Motor neuron (in vitro differentiated cells): ENCODE data around the gene TGM3. TPM values are rescaled to one million over a fixed set of nuclear protein-coding genes. Genes with fewer than 3 reads are reported as not detected.

Experiments
- ATAC-seq, 8 experiments: fragments of 200-7000 bp; cut with Tn5 transposase; replicated peaks in 6 of 8; 2 replicates each; pipeline ENCODE4 v1.8.0; 2021; ENCODE audit warnings: mild to moderate bottlenecking in 8 of 8, moderate library complexity in 8 of 8
- H3K27ac ChIP-seq, 2 donors: fragments of 250-450 bp; sonication (Bioruptor Pico); 2 replicates each; pipeline ENCODE4 v1.9.0; 2021; ENCODE audit warnings: antibody characterized with exemption in 2 of 2, mild to moderate bottlenecking in 2 of 2, moderate library complexity in 1 of 2
- H3K4me1 ChIP-seq, 2 donors: fragments of 250-450 bp; sonication (Bioruptor Pico); replicated peaks in 1 of 2; 2 replicates each; pipeline ENCODE4 v1.6.1; 2021; ENCODE audit warnings: antibody characterized with exemption in 2 of 2, mild to moderate bottlenecking in 2 of 2, moderate library complexity in 1 of 2
- H3K4me3 ChIP-seq, 5 donors: fragments of 250-450 bp; sonication (Bioruptor Pico); 2 replicates each; pipeline ENCODE4 v1.9.0; 2021; ENCODE audit warnings: antibody characterized with exemption in 5 of 5, mild to moderate bottlenecking in 5 of 5, moderate library complexity in 4 of 5
- WGBS, 10 experiments: fragments of 450-650 bp; shearing (Covaris generic); methylation state at CpG; one replicate each; pipeline ENCODE4 v1.0.0; 2022; 5-methylcytosine and 5-hydroxymethylcytosine counted together
- in situ Hi-C, 9 experiments: fragments of 400-800 bp; cut with MboI; loops; one replicate each; pipeline ENCODE4 v1.15.0; 2021; ENCODE audit warnings: low sequenced_read_pairs in 9 of 9, low pct_unique_long_range_greater_than_20kb in 2 of 9; ENCODE audit not compliant: unreplicated experiment in 9 of 9
- total RNA-seq, 8 experiments: library from RNA; unstranded; fragments of 300-600 nt; gene quantifications; 2 replicates each; pipeline versions ENCODE4 v1.2.3 to v1.2.4, GENCODE V29; 2022

Gene TGM3
- total RNA-seq, 8 experiments from 2014 or later: 0.05 to 2.8 (median 0.30) TPM; not detected in 2

DNA sequence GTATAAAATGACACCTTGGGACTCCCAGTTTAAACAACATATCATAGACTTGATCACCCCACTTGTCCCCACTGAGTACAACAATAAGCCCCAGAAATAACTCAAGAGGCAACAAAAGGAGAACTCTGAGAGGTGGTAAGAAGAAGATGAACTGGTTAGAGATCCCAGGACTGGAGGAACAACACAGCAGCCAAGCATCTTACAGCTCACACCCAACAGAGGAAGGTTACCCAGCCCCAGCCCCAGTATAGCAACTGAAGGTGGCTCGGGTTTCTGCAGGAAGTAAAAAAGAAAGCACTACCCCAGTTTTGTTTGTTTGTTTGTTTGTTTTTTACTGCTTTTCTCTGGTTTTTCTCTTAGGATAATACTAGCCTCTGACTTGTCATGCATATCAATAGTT lies 67.8 kb downstream of the TGM3 start:
- in situ Hi-C loops: no loop called here
- peak in 3 of 8 experiments; percentile 68 to 74 (median 71) for ATAC-seq
- 29 to 60% methylated on average over 1 of the region's 1 CpG; no CpG with 5 or more reads in 8 of the 10 experiments for WGBS, 10 experiments

DNA sequence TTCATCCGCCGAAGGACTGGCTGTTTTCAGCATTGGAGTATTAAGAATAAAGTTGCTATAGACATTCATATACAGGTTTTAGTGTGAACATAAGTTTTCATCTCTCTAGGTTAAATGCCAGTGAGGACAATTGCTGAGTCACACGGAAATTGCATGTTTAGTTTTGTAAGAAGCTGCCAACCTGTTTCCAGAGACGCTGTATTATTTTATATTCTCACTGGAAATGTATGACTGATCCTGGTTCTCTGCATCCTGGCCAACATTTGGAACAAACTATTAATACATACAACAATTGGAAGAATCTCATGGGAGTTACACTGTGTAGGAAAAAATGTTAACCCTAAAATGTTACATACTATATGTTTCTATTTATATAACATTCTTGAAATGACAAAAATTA lies 68.2 kb downstream of the TGM3 start:
- Histone ChIP-seq H3K4me3 (no peak overlapping the region), H3K27ac (no peak overlapping the region), H3K4me1 (no peaks in the 10 kb centered on the region)
- ATAC-seq: peak in 1 of 8 experiments; percentile 33
- in situ Hi-C loops: no loop called here
- WGBS, 10 experiments: 0 to 100% (median 67%) methylated on average over 1 to 4 of the region's 4 CpGs

More for the DNA sequence above, 67.8 kb downstream of the TGM3 start:
- Histone ChIP-seq H3K4me1 (no peaks in the 10 kb centered on the region), H3K27ac (no peak overlapping the region), H3K4me3 (no peak overlapping the region)

DNA sequence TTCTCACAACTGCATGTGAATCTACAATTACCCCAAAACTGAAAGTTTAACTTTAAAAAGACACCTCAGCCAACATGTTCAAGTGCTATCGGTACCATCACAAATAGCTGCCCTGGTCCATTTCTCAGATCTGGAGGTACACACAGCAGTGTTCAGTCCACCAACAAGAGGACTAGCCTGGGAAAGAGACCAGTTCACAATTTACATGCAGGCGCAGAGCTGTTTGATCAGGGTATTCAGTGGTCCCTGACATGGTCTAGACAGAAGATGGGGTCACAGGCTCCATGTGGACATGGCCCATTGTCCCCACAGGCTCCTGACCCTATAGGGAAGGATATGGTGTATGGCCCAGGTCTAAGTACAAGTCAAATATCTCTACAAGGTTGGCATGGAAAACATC lies 69.3 kb downstream of the TGM3 start:
- 83 to 100% (median 90%) methylated on average over 1 to 2 of the region's 2 CpGs; no CpG with 5 or more reads in 5 of the 10 experiments for WGBS, 10 experiments
- no peak overlapping the region for H3K4me3 ChIP-seq
- H3K27ac ChIP-seq: no peak overlapping the region
- in situ Hi-C loops: no loop called here
- no peak for ATAC-seq
- H3K4me1 ChIP-seq: no peaks in the 10 kb centered on the region

DNA sequence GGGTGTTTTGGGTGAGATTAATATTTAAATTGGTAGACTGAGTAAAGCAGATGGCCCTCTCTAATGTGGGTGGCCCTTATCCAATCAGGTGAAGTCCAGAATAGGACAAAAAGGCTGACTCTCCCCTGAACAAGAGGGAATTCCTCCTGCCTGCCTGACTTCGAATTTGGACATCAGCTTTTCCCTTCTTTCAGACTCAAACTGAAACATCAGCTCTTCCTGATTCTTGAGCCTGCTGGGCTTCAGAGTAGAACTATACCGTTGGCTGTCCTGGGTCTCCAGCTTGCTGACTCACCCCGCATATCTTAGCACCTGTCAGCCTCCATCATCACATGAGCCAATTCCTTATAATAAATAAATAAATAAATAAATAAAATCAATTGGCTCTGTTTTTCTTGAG lies 69.9 kb downstream of the TGM3 start:
- Histone ChIP-seq H3K4me3 (no peak overlapping the region), H3K27ac (no peak overlapping the region), H3K4me1 (no peaks in the 10 kb centered on the region)
- ATAC-seq: no peak
- in situ Hi-C loops: no loop called here
- WGBS, 10 experiments: 44 to 100% (median 80%) methylated on average over 1 to 3 of the region's 3 CpGs; no CpG with 5 or more reads in 3 of the 10 experiments

DNA sequence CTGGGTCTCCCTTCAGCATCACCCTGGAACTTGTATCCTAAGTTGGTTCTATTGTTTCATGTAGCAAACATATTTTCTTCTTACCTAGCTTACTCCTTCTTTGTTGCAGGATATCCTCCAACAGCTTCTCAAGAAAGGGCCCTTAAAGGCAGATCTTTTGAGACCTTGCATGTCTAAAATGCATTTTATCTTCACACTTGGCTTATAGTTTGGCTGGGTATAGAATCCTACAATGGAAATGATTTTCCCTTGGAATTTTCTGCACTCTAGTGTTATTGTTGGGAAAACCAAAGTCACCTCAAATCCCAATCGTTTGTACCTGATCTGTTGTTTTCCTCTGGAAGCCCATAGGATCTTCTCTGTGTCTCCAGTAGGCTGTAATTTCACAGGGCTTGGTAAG lies 72.8 kb downstream of the TGM3 start:
- no peak overlapping the region for H3K4me3 ChIP-seq
- in situ Hi-C loops: no loop called here
- H3K27ac ChIP-seq: no peak overlapping the region
- H3K4me1 ChIP-seq: no peaks in the 10 kb centered on the region
- no peak for ATAC-seq
- WGBS, 10 experiments: 0 to 67% (median 0%) methylated on average over 1 of the region's 1 CpG; no CpG with 5 or more reads in 5 of the 10 experiments

DNA sequence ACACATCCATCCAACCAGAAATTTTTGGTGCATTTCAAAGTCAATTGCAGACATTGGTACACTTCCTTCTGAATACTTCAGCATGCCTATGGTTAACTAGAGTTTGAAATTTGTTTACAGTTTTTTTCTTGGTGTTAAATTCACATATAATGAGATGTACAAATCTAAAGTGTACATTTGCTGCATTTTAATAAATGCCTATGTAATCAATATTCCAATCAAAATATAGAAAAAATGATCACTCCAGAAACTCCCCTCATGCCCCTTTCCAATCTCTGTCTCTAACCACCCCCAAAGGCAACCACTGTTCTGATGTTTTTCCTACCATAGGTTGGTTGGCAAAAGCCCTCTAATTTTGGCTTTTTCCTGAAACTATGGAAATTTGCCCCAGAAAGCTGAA lies 77.3 kb downstream of the TGM3 start:
- in situ Hi-C loops: no loop called here
- no peak overlapping the region for H3K27ac ChIP-seq
- H3K4me1 ChIP-seq: no peaks in the 10 kb centered on the region
- no peak for ATAC-seq
- H3K4me3 ChIP-seq: no peak overlapping the region

DNA sequence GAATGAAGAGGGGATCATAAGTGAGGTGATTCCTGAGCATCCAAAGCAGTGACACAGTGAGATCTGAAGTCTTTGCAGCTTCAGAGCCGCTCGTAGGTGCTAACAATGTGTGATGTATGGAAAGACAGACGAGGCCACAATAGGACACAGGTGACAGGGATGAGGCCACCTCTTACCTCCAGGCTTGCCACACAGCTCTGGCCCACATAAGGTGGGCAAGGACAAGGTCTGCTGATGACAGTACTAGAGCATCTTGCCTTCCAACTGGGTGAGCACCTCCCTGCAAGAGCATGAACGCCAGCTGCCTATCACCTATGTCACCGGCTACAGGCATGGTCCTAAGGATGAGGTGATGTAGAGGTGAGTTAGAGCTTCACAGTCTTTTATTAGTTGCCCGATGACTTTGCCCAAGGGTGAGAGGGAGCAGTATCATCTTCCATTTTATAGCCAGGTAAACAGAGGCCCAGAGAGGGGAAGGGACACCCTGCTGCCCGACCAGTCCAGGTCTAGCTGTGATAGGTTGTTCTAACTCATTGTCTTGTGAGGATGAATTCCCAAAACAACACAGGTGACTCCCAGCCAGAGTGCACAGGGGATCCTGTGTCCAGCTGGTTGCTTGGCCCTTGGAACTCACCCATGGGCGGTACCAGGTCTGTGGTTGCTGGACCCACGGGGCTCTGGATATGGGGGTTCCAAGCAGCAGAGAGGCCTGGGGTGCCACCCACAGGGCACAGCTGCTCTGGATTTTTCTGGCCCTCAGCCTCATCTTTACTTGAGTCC lies 78.7 kb downstream of the TGM3 start:
- in situ Hi-C loops: no loop called here
- 0 to 100% (median 77%) methylated on average over 1 to 4 of the region's 9 CpGs; no CpG with 5 or more reads in 2 of the 10 experiments for WGBS, 10 experiments
- no peak overlapping the region for H3K27ac ChIP-seq
- no peaks in the 10 kb centered on the region for H3K4me1 ChIP-seq
- no peak overlapping the region for H3K4me3 ChIP-seq
- no peak for ATAC-seq

DNA sequence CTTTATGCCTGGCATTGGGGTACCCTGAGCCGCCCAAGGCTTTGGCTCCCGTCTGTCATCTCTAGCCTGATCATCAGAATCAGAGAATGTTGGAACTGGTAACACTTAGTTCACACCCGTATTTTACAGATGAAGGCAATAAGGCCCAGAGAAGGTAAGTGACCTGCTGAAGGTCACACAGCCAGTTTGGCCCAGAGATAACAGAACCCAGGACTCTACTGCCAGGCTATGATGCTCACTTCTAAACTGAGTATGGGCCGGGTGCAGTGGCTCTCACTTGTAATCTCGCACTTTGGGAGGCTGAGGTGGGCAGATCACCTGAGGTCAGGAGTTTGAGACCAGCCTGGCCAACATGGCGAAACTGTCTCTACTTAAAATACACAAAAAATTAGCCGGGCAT lies 83.1 kb downstream of the TGM3 start:
- Histone ChIP-seq H3K4me1 (no peaks in the 10 kb centered on the region), H3K27ac (no peak overlapping the region), H3K4me3 (no peak overlapping the region)
- 50 to 100% (median 80%) methylated on average over 2 to 3 of the region's 7 CpGs; no CpG with 5 or more reads in 3 of the 10 experiments for WGBS, 10 experiments
- no peak for ATAC-seq
- in situ Hi-C loops: no loop called here

DNA sequence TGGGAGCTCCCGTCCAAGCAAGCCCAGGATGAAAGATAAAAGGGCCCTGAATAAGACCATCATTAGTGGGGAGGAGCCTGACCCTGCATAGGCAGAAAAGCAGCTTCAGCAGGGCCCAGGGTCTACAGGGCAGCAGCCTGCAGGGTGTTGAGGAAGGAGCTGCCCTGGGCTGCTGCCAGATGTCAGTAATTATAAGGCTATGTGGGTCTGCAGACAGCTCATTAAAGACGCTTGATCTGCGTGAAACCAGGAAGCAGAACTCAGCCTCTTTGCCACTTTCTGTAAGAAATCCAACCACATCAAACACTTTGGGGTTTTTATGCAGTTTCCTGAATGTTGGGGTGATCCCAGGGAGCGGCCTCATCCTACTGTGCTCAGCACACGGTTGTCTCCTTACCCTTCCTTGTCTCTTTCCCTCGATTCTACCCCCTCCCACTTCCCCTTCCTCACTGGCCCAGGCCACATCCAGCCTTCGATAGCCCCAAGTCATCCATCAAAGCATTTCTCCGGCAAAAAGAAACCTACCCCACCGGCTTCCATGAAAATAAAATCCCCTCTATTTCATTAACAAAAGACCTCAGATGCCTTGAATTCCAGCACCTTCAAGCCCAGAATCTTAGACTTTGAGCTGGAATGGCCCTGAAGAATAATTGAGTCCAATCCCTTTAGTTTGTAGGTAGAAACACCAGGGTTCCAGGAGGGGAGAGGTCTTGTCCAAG lies 83.9 kb downstream of the TGM3 start:
- Histone ChIP-seq H3K4me3 (no peak overlapping the region), H3K4me1 (no peaks in the 10 kb centered on the region), H3K27ac (no peak overlapping the region)
- ATAC-seq: no peak
- in situ Hi-C loops: no loop called here
- WGBS, 10 experiments: 0 to 100% (median 32%) methylated on average over 1 to 5 of the region's 9 CpGs; no CpG with 5 or more reads in 4 of the 10 experiments

DNA sequence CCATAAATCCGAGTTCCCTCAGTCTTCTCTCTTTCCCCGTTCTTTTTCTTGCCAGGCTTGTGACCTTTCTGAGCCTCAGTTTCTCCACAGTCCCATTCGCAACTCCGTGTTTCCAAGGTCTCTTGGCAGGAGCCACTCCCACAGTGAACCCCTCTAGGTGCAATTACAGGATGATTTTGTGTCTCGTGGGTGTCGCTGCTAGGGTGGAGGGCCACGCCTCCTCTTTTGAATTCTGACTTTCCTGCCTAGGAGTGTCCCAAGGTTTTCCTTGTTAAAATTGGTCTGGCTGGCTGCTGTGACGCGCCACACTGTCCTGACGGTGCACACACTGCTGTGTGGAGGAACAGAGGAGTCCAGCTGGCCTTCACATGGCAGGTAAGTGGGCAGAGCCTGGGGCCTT lies 84.8 kb downstream of the TGM3 start, which contains the start of gene TGM6:
TSS of gene TGM6 (plus strand) at position 301 of the 400 bp plus-strand sequence. CDS start at position 369, 68 bp downstream.
- H3K27ac ChIP-seq: no peak within 1 kb of the TSS
- WGBS, 10 experiments: 20 to 100% (median 90%) methylated on average over 1 to 6 of the region's 10 CpGs; no CpG with 5 or more reads in 1 of the 10 experiments
- ATAC-seq: no peak
- in situ Hi-C loops: no loop called here
- no peak within 1 kb of the TSS for H3K4me3 ChIP-seq
- H3K4me1 ChIP-seq: no peaks in the 10 kb centered on the region

DNA sequence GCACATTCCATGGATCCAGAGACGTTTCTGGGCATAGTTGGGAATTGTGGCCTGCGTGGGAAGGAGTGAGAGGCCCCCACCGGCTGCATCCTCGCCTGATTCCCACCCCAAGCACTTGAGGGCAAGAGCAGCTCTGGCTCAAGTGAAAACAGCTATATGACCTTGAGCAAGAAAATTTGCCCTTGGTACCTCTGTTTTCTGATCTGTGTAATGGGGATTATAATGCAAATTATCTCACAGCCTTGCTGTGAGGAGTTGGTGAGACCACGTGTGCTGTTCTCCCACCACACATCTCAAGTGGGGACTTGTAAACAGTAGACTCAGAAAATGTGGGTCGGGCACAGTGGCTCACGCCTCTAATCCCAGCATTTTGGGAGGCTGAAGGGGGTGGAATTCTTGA lies 85.5 kb downstream of the TGM3 start:
- in situ Hi-C loops: no loop called here
- no peak overlapping the region for H3K4me3 ChIP-seq
- no peak for ATAC-seq
- H3K27ac ChIP-seq: no peak overlapping the region
- 52 to 80% (median 80%) methylated on average over 1 to 6 of the region's 7 CpGs; no CpG with 5 or more reads in 5 of the 10 experiments for WGBS, 10 experiments
- no peaks in the 10 kb centered on the region for H3K4me1 ChIP-seq

DNA sequence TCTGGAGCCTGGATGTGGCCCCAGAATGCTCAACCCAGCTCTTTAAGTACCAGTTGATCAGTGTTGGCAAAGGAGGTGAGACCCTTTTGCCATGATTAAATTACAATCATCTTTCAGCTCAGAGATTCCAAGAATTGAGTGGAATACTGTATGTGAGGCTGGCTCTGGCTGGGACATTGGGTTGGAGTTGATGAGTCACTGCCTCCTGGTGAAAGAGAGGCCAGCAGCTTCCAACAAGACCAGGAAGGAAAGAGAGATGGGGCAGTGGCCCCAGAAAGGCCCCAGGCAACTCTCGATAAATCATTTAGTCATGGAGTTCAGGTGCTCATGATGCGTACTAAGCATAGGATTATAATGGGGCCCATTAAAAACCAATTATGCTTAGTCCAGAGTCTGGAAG lies 87.0 kb downstream of the TGM3 start:
- WGBS, 10 experiments: 79 to 100% (median 82%) methylated on average over 1 to 2 of the region's 2 CpGs; no CpG with 5 or more reads in 5 of the 10 experiments
- Histone ChIP-seq H3K4me1 (no peaks in the 10 kb centered on the region), H3K27ac (no peak overlapping the region), H3K4me3 (no peak overlapping the region)
- ATAC-seq: peak in 2 of 8 experiments; percentile 17 to 23
- in situ Hi-C loops: no loop called here

DNA sequence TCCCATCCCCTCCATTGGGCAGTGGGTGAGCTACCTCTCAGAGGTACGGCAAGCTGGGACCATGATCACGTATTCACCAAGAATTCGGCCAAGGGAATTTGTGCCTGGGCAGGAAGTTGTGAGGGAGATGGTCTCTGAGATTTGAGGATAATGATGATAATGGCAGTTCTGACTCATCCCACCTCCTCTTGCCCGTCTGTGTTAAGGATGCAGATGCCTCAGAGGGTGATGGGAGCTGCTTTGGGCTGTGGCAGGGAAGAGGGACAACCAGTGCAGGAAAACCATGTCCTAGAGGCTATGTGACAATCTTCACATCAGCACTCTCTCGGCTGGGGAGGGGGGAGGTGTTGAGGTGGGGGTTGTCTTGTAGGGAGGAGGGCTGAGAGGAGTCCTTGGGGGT lies 89.2 kb downstream of the TGM3 start:
- Histone ChIP-seq H3K4me1 (no peaks in the 10 kb centered on the region), H3K27ac (no peak overlapping the region), H3K4me3 (no peak overlapping the region)
- 20 to 80% (median 69%) methylated on average over 1 to 3 of the region's 5 CpGs; no CpG with 5 or more reads in 7 of the 10 experiments for WGBS, 10 experiments
- in situ Hi-C loops: no loop called here
- no peak for ATAC-seq
